HG03432 (cell line): ENCODE data around the gene PTPN13.

Source experiments
- ATAC-seq: cut with Tn5 transposase; IDR thresholded peaks from one replicate; pipeline ENCODE4 v1.9.1; 2021; ENCODE audit warnings: mild to moderate bottlenecking, moderate library complexity; ENCODE audit not compliant: unreplicated experiment

Gene PTPN13

GRCh38 chr4:86592553-86593249 is 1.4 kb upstream of the PTPN13 start:
- ATAC-seq, result no peak

- peak; percentile 25 for ATAC-seq
Measured at GRCh38 chr4:86594559-86595425, 677 bp downstream of the PTPN13 start.

GRCh38 chr4:86595426-86595805 is 1.3 kb downstream of the PTPN13 start:
- no peak for ATAC-seq

GRCh38 chr4:86596807-86597206 is 2.7 kb downstream of the PTPN13 start:
- no peak for ATAC-seq

GRCh38 chr4:86600007-86600653 is 6.0 kb downstream of the PTPN13 start:
- ATAC-seq, result no peak

- ATAC-seq, result no peak
Measured at GRCh38 chr4:86603311-86603885, 9.3 kb downstream of the PTPN13 start.

- no peak for ATAC-seq
Measured at GRCh38 chr4:86606809-86607208, 12.7 kb downstream of the PTPN13 start.

- no peak for ATAC-seq
Measured at GRCh38 chr4:86608757-86609375, 14.8 kb downstream of the PTPN13 start.

GRCh38 chr4:86611757-86612156 is 17.6 kb downstream of the PTPN13 start:
- no peak for ATAC-seq

- ATAC-seq, result no peak
Measured at GRCh38 chr4:86613734-86614133, 19.6 kb downstream of the PTPN13 start.

GRCh38 chr4:86614865-86615264 is 20.8 kb downstream of the PTPN13 start:
- no peak for ATAC-seq

GRCh38 chr4:86615501-86615900 is 21.4 kb downstream of the PTPN13 start:
- no peak for ATAC-seq

- ATAC-seq, result no peak
Measured at GRCh38 chr4:86619656-86620055, 25.5 kb downstream of the PTPN13 start.

GRCh38 chr4:86621435-86621834 is 27.3 kb downstream of the PTPN13 start:
- no peak for ATAC-seq

GRCh38 chr4:86626066-86626465 is 32.0 kb downstream of the PTPN13 start:
- no peak for ATAC-seq

- no peak for ATAC-seq
Measured at GRCh38 chr4:86627462-86628135, 33.5 kb downstream of the PTPN13 start.

- no peak for ATAC-seq
Measured at GRCh38 chr4:86630629-86631028, 36.5 kb downstream of the PTPN13 start.

- ATAC-seq, result no peak
Measured at GRCh38 chr4:86631166-86631565, 37.1 kb downstream of the PTPN13 start.

- no peak for ATAC-seq
Measured at GRCh38 chr4:86633854-86634253, 39.7 kb downstream of the PTPN13 start.

GRCh38 chr4:86640469-86640868 is 46.4 kb downstream of the PTPN13 start:
- no peak for ATAC-seq
